Hematopoietic multipotent progenitor cell treated with erythropoietin and hydrocortisone succinate and interleukin-3 and kit ligand, for 6 days (in vitro differentiated cells): Measurements from ENCODE around the gene LMF1.

Source experiments
- DNase-seq: peaks from one replicate; pipeline ENCODE4 v3.0.0-alpha.2; 2015

LMF1 gene

DNA sequence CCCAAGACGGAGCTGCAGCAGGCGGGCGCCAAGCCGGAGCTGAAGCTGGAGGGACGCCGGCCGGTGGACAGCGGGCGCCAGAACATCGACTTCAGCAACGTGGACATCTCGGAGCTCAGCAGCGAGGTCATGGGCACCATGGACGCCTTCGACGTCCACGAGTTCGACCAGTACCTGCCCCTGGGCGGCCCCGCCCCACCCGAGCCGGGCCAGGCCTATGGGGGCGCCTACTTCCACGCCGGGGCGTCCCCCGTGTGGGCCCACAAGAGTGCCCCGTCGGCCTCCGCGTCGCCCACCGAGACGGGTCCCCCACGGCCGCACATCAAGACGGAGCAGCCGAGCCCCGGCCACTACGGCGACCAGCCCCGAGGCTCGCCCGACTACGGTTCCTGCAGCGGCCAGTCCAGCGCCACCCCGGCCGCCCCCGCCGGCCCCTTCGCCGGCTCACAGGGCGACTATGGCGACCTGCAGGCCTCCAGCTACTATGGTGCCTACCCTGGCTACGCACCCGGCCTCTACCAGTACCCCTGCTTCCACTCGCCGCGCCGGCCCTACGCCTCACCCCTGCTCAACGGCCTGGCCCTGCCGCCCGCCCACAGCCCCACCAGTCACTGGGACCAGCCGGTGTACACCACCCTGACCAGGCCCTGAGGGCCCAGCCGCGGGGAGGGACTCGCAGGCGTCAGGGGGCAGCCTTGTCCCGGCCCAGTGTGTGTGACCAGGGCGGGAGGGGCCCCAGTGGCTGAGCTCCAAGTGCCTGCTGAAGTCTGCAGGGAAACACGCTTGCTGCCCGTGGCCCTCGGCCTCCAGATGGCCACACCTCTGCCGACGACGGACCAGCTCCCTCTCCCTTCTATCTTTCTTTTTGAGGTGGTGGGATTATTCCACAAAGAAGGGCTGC lies 14.2 kb upstream of the LMF1 start:
- no peak for DNase-seq

DNA sequence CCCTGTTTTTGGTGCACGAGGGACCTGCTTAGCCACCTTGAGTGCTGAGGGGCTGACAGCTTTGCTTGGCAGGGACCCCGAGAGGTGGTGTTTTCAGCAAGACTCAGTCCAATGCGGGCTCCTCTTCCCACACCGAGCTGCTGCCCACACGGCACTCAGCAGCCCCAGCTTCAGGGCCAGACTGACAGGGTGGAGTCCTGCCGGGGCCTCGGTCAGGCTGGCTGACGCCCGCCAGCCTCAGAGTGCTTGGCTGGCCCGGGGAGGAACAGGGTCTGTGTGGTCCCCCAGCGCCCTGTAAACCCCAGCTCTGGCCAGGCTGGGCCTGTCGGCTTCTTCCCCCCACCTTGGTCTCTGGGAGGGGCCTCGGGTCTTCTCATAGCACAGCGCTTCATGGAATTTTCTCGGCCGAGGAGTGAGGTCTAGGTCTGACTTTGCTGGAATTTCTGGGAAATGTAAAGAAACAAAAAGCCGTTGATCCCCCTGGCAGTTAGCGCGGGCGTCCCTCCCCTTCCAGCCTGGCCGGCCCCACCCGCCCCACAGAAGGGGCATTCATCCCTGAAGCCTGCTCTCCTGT lies 13.4 kb upstream of the LMF1 start:
- DNase-seq, result no peak

DNA sequence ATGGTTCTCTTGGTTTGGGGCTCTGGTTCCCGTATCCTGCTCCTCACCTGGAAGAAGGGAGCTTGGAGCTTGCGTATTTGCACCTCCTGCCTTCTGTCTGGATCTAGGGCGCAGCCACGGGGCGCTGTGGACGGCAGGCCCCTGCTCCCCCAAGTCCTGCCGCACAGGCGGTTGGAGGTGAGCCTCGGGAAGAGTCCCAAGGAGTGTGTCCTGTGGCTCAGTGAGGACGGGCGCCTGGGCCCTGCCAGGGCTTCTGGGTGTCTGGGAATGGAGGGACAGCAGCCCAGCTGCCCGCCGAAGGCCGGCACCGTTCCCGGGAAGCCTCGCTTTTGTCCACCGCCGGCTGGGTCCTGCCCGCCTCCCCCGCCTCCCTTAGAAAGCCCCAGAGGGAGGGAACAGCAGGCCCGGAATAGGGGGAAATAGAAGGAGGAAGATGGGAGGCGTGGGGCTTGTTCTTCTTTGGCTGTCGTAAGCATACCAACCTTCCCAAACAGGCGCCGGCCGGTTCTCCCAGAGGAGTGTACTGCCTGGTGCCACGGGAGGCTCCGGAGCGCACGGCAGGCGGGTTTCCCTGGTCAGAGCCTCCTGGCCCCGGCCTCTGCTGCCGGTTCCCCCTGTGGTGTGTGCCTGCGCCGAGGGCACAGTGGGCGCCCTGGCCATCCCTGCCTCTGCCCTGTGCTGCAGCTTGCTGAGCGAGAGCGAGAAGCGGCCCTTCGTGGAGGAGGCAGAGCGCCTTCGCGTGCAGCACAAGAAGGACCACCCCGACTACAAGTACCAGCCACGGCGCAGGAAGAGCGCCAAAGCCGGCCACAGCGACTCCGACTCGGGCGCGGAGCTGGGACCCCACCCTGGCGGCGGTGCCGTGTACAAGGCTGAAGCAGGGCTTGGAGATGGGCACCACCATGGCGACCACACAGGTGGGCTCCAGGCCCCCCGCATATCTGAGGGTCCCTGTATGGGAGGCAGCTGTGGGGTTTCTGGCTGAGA lies 12.6 kb upstream of the LMF1 start:
- DNase-seq, result no peak

DNA sequence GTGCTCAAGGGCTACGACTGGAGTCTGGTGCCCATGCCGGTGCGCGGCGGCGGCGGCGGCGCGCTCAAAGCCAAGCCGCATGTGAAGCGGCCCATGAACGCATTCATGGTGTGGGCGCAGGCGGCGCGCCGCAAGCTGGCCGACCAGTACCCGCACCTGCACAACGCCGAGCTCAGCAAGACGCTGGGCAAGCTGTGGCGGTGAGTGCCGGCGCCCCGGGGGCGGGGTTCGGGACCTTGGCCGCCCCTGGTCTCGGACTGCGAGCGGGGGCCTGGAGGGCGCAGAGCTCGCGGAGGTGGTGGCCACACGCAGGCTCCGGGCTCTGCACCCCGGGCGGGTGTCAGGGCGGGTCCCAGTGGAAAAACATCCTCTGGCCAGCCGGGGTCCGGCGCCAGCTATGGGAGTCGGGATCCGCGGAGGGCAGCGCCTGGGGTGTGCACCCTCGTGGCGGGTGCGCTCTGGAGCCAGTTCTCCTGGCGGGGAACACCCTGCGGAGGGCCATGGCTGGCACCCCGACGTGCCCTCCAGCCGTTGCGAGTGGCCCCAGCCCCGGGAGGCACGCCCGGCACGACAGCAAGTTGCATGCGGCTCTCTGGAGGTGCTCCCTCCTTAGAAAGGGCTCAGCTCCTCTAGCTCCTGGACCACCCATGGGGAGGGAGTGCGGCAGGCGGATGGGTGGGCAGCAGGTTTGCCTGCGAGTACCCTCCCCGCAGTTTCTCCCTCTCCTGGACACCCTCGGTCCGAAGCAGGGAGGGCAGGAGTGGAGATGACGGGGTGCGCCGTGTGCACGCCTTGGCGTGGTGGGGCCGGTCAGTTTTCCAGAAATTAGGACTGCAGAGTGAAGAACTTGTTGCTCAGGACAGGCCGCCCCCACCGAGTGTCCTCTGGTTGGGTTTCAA lies 11.6 kb upstream of the LMF1 start:
- no peak for DNase-seq

DNA sequence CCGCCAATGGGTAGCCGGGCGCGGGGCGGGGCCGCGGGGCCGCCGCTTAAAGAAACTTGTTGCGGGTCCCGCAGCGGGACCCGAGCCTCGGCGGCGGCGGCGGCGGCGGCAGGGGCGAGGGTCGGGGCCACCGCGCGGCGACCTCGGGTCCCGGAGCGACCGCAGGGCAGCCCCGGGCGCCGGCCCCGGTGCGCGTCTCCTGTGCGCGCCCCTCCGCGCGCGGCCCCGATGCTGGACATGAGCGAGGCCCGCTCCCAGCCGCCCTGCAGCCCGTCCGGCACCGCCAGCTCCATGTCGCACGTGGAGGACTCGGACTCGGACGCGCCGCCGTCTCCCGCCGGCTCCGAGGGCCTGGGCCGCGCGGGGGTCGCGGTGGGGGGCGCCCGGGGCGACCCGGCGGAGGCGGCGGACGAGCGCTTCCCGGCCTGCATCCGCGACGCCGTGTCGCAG lies 10.9 kb upstream of the LMF1 start, which contains the start of gene SOX8:
Gene SOX8, plus strand, starts transcription at position 76 of the 450 bp plus-strand sequence. Its CDS starts 153 bp downstream, at position 229.
- DNase-seq, result no peak

DNA sequence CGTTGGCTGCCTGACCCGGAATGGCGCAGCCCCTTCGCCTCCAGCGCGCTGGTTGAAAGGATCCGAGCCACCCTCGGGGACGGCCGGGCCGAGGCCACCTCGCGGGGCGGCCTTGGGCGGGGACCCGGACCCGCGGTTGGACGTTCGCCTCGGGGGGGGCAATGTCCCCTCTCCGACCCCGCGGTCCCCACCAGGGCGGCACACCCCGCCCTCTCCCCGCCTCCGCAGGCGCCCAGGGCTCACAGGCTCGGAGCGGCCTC lies 9.7 kb upstream of the LMF1 start:
- no peak for DNase-seq

DNA sequence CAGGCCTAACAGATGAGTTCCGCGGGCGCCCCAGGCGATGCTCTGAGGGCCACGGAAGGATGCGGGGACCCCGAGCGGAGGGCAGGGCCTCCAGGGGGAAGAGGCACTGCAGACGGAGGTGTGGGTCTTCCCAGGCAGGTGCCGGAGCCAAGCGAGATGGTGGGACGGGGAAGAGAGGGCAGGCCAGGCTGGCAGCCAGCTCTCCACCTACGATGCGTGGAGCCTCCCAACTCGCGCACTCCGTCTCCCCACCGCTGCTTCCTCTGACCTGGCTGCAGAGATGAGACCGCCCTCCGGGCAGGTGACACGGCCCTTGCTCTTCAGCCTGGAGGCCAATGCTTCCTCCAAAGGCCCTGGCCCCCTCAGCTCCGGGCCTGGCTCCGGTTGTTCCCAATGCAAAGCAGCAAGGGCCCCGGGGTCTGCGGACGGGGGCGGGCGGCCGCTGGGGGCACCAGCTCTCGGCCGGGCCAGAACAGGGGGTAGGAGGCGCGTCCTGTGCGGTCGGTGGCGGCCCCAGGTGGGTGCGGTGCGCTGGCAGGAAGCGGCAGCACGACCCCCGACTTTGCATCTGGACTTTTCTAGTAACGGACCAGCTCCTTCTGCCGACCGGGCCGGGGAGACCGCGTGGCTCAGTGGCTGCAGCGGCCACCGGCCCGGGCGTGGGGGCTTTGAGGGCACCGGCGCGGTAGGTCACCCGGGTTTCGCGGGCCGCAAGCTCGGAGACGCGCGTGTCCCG lies 9.2 kb upstream of the LMF1 start:
- no peak for DNase-seq

DNA sequence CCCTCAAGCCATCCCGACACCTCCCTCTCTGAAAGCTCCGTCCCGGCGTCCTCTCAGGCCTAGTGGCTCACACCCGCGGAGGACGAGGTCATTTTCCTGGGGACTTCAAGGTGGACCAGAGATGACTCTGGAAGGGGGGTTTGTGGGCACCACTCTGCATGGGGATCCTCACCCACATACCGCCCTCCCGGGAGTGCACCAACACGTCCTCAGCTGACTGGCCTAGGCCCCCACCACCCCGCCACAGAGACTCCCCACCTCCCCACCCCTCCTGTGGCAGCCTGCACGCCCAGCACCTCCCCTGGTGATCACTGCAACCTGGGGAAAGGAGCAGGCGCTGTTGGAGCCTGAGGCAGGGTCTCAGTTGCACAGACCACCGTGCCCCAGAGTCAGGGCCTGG lies 8.4 kb upstream of the LMF1 start:
- no peak for DNase-seq

DNA sequence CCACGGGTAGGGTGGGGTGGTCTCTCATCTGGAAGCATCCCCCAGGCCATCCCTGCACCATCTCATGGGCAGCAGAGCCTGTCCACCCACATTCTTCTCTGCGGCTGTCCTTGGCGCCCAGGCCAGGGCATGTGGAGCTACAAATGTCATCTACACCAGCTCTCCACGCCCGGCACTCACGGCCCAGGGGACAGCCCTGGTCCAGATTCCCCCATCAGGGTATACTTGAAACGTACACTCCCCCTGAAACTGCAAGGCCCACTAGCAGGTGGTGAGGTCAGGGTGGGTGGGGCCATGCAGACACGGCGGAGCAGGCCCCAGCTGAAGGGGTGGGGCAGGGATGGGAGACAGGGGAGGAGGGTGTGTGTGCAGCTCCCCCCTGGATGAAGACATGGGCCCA lies 7.6 kb upstream of the LMF1 start:
- DNase-seq, result no peak

DNA sequence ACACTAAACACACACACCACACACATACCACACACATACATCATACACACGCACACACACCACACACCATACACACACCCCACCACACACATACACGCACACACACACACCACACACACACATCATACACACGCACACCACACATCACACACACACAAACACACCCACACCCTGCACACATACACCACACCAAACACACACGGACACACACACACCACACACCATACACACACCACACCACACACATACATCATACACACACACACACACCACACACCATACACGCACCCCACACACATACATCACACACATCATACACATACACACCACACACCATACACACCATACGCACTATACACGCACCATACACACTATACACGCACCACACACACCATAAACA lies 7.1 kb upstream of the LMF1 start:
- no peak for DNase-seq

DNA sequence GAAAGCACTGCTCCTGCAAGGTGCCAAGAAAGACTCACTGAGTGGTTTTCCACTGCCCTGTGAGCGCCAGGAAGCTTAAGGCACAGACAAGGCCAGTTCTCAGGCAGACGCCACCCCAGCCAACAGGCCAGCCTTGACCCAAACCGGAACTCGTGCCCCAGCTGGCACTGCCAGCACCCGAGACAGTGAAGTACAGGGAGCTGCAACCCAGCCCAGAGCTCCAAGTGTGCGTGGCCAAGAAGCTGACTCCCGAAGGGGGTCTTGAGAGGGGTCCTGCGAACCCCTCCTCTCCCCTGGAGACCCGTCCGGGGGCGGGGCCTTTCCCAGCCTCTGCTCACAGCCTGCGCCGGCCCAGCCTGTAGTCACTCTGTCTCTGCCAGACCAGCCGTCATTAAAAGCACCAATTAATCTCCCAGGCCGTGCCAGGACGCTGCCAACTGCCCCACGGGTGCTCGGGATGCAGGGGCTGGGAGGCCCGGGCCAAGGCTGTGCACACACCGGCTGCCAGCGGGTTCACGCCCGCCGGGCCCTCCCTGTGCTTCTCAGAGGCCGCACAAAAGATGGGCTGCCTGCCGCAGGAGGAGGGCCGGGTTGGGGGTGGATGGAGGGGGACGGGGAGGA lies 6.4 kb upstream of the LMF1 start:
- DNase-seq, result no peak

DNA sequence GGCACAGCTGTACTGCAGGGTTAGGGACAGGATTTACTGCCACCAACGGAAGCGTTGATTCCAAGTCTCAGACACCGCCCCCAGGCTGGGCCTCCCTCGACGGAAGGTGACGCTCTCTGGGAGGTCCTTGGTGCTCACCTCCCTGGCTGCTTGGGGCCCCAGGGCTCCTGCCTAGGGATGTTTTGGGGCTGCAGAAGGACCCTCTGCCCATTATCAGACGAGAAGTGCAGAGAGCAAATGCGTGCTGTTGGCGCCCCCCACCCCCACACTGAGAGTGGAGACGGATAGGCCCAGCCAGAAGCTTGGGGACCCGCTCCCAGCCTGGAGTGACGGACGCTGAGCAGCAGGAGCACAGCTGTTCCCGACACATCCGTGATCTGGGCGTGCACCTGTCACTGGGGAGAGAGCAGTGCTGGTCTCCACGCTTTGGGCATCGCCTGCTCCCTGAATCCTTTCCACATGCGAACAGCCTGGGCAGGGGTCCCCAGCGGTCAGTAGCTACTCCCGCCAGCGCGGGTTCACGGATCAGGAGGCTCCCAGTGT lies 5.7 kb upstream of the LMF1 start:
- DNase-seq, result no peak

DNA sequence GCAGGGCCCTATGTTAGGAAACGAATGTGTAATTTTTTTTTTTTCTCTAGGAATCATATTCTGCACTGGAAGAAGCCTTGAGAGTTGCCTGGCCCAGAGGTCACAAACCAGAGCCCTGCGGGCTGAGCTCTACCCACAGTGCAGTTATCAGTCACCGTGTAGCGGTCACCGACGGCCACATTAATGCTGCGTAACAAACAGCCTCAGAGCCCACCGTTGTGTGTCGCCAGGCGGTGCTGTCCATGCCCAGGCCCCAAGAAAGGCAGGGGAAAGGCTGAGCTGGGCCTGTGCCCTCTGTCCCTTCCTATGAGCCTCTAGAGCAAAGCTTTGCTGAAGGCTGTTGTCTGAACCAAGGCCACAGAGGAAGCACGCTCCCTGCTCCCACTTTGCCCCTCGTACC lies 4.5 kb upstream of the LMF1 start:
- DNase-seq, result no peak

DNA sequence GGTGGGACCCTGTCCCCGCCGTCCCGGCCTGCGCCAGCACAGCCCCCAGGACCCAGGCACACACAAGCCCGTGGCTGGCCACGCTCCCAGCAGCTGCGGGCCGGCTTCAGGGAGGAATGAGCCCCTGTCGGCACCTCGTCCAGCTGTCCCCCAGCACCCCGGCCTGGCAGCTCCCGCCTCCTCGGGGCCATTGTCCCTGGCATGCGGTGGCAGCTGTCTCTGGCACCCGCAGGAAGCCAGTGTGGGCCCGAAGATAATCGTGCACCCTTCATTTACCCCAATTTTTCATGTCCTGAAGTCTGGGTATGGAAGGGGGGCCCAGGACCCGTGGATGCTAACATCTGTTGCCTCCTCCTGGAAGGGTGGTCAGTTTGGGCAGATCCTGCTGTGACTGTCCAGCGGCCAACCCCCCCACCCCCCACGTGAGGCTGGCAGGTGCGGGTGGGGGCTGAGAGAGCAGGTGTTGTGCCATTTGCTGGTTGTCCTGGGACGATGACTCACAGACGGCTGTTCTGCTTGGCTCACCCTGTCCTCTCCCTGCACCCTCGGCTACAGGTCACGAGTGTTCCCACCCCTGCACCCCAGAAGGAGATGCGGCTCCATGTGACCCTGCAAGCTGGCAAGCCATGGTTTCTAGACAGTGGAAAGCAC lies 4.0 kb upstream of the LMF1 start:
- DNase-seq, result no peak

DNA sequence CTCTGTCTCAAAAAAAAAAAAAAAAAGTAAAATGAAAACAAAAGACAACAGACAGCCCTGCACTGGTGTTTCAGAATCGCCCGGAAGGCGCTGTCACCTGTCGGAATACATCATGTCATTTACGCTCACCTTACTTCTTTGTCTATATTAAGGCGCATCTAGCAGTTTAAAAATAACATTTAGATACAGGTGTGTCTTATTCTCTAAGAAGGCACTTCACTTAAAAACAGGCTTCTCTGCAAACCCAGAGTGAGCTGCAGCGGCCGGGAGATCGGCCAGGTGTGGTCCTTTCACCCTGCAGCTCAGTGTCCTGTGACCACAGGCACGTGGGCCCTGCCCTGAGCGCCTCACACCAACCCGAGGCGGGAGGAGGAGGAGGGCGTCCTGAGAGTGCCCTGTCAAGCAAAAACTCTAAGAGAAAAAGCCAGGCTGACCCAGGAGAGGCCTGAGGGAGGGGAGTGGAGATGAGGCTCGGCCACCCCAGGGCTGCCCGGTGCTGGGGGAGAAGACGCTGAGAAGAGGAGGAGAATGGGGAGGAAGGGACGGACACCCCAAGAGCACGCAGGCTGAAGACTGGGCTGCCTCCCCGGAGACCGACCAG lies 3.3 kb upstream of the LMF1 start:
- no peak for DNase-seq

DNA sequence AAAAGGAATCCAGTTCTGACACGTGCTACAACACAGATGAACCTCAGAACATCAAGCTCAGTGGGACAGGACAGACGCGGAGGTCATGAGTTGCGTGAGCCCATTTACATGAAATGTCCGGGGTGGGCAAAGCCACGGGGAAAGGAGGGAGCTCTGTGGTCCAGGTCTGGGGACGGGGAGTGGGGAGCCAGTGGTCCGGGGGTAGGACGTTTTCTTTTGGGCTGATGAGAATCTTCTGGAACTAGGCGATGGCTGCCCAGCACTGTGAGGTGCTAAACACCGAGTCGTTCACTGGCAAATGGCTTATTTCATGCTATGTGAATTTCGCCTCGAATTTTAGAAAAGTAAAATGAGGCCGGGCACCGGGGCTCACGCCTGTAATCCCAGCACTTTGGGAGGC lies 2.6 kb upstream of the LMF1 start:
- DNase-seq, result no peak

DNA sequence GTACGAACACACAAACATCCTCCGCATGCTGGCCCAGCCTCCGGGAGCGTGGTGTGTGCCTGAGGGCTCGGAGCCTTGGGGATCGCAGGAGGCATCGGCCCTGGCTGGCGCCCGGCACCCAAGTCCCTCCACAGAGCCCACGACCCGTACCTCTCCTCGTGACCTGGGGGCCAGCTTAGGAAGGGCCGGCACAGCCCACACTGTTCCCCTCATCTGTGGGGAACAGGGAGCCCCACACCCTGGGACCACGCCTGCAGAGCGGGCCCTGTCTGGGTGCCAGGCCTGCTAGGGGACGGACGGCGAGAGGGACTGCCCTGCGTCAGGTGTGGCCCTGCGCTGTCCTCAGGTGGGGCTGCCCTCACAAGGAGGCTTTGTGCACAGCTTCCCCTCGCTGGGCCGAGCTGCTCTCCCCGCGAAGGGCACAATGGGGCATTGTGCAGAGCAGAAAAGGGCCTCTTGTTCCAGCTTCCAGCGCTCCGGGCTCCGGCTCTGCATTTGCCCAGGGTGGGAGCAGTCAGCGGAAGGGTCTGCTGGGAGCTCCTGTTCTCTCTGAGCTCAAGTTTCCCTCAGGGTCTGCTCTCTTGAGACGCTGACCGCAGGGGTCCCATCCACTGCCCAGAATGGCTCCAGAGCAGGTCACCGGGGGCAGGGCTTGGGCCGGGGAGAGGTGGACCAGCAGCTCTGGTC lies 1.7 kb upstream of the LMF1 start:
- no peak for DNase-seq

DNA sequence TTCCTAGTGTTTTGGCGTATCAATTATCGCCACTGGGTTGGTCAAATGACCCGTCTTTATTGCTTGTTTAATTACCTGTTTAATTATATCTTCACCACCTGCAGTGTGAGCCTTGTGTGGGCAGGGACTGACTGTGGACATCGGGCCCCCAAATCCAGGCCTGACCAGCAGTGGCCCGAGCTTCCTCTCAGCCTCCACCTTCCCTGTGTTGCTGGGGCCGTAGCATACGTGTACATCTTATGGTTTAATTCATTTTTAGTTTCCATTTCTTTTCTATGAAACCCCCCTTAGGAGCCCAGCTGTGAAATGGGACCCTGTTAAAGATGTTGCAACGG lies 1.2 kb upstream of the LMF1 start:
- no peak for DNase-seq

DNA sequence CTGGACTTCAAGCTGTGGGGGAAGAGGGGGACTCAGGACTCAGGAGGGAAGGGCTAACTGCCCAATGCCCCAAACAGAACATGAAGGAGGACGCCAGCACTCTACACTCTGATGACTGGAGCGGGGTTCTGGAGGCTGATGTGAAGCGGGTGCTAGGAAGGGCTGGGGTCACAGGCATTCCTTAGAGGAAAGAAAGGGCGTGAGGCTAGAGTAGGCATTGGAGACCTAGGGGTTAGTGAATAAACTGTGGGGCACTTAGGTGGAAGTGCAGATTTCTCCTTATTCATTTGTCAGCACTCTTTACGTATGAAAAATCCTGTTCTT lies 760 bp upstream of the LMF1 start:
- DNase-seq, result no peak

DNA sequence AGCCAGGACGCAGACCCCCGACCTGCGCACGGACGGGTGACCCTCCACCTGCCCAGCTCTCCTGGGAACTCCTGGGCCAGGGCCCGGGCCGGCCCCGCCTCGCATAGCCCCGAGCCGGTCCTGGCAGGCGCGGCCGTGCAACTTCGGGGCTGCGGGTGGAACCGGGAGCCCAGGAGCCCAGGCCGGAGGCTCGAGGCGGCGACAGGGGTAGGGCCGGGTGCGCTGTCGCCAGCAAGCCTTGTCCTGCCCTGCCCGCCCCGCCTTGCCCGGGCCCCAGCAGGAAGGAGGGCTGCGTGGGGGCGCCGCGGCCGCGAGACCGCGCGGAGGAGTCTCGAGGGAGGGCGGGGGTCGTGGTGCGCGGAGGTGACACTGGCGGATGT lies 408 bp downstream of the LMF1 start:
- DNase-seq, result peak; percentile 47
